IMR-90 (cell line): ENCODE measurements around the gene LIPE. TPM values are rescaled to one million over a fixed set of nuclear protein-coding genes. Genes with fewer than 3 reads are reported as not detected.

Experiments used
- ATAC-seq: fragments of 200-7000 bp; cut with Tn5 transposase; 2 replicates; pipeline ENCODE4 v1.9.1; 2020; ENCODE audit warnings: low read depth, mild to moderate bottlenecking, moderate library complexity
- BruUV-seq: library from RNA; stranded (reverse); fragments of 400-500 nt; replicated peaks from 2 replicates; lab custom pipeline; 2021; lab: Mats Ljungman, UMichigan
- CTCF ChIA-PET: fragments of 300-600 bp; formaldehyde crosslinking; extraction: SDS; loops from one replicate; lab custom pipeline; 2021; ENCODE audit warnings: antibody characterized with exemption; lab: Yijun Ruan, JAX
- POLR2A ChIA-PET: fragments of 300-600 bp; sonication (Branson Sonifier 250); formaldehyde crosslinking; loops from one replicate; lab custom pipeline; 2022; ENCODE audit warnings: antibody characterized with exemption; ENCODE audit not compliant: unreplicated experiment; lab: Charles Lee
- DNase-seq: peaks from one replicate; pipeline ENCODE4 v3.0.0; 2013
- H2AFZ ChIP-seq: replicated peaks from 2 replicates; pipeline ENCODE3; 2013; ENCODE audit warnings: low read length, mild to moderate bottlenecking; ENCODE audit not compliant: poor library complexity
- H2AK5ac ChIP-seq: 2 replicates; pipeline ENCODE4 v1.6.1; 2013; ENCODE audit warnings: low read depth, low read length, inconsistent platforms
- H2AK9ac ChIP-seq: replicated peaks from 2 replicates; pipeline ENCODE3; 2013; ENCODE audit warnings: mild to moderate bottlenecking, low read depth, low read length, moderate library complexity; ENCODE audit not compliant: poor library complexity
- H2BK120ac ChIP-seq: 2 replicates; pipeline ENCODE4 v1.6.1; 2013; ENCODE audit warnings: low read depth, low read length, inconsistent platforms
- H2BK15ac ChIP-seq: 3 replicates; pipeline ENCODE4 v1.6.1; 2013; ENCODE audit warnings: low read depth, low read length, inconsistent platforms
- H2BK20ac ChIP-seq: 2 replicates; pipeline ENCODE4 v1.6.1; 2013; ENCODE audit warnings: low read depth, mild to moderate bottlenecking, inconsistent platforms, low read length, moderate library complexity
- H2BK5ac ChIP-seq: 2 replicates; pipeline ENCODE4 v1.6.1; 2013; ENCODE audit warnings: mild to moderate bottlenecking, low read depth, low read length, inconsistent platforms; ENCODE audit not compliant: poor library complexity, severe bottlenecking
- H3K14ac ChIP-seq: replicated peaks from 2 replicates; pipeline ENCODE4 v1.6.1; 2013; ENCODE audit warnings: low read depth, low read length, inconsistent platforms
- H3K18ac ChIP-seq: 2 replicates; pipeline ENCODE4 v1.6.1; 2013; ENCODE audit warnings: low read depth, low read length, control low read depth
- H3K23ac ChIP-seq: 2 replicates; pipeline ENCODE4 v1.6.1; 2013; ENCODE audit warnings: low read depth, low read length, inconsistent platforms
- H3K27ac ChIP-seq: 2 replicates; pipeline ENCODE4 v1.5.1; 2013; ENCODE audit warnings: mild to moderate bottlenecking, control low read depth, low read length; ENCODE audit not compliant: insufficient read depth
- H3K27me3 ChIP-seq: 2 replicates; pipeline ENCODE4 v1.6.1; 2013; ENCODE audit warnings: low read length; ENCODE audit not compliant: control insufficient read depth, insufficient read depth
- H3K36me3 ChIP-seq: 2 replicates; pipeline ENCODE4 v1.6.1; 2013; ENCODE audit warnings: low read length, mixed read lengths; ENCODE audit not compliant: control insufficient read depth, insufficient read depth
- H3K4ac ChIP-seq: 2 replicates; pipeline ENCODE4 v1.6.1; 2013; ENCODE audit warnings: low read depth, low read length, inconsistent platforms
- H3K4me1 ChIP-seq: 2 replicates; pipeline ENCODE4 v1.6.1; 2013; ENCODE audit warnings: low read length, mixed read lengths; ENCODE audit not compliant: control insufficient read depth, insufficient read depth
- H3K4me2 ChIP-seq: 2 replicates; pipeline ENCODE4 v1.6.1; 2013; ENCODE audit warnings: low read depth, mild to moderate bottlenecking, control low read depth, low read length, moderate library complexity
- H3K4me3 ChIP-seq: 2 replicates; pipeline ENCODE4 v1.5.1; 2013; ENCODE audit warnings: low read depth, mild to moderate bottlenecking, control low read depth, low read length, moderate library complexity; ENCODE audit not compliant: insufficient read depth
- H3K56ac ChIP-seq: 2 replicates; pipeline ENCODE4 v1.6.1; 2013; ENCODE audit warnings: low read length, inconsistent platforms; ENCODE audit not compliant: insufficient read depth; ENCODE audit errors: extremely low read depth
- H3K79me1 ChIP-seq, 2 experiments: 2 replicates each; pipeline ENCODE4 v1.6.1; 2013; ENCODE audit warnings: low read length in 2 of 2, inconsistent platforms in 1 of 2, low read depth in 1 of 2
- H3K9ac ChIP-seq: 2 replicates; pipeline ENCODE4 v1.6.1; 2013; ENCODE audit warnings: low read depth, low read length, control low read depth
- H3K9me1 ChIP-seq: 2 replicates; pipeline ENCODE4 v1.6.1; 2013; ENCODE audit warnings: low read length, inconsistent platforms; ENCODE audit not compliant: insufficient read depth
- H3K9me3 ChIP-seq: 2 replicates; pipeline ENCODE4 v1.6.1; 2013; ENCODE audit warnings: low read length; ENCODE audit not compliant: control insufficient read depth, insufficient read depth
- H4K20me1 ChIP-seq: 2 replicates; pipeline ENCODE4 v1.6.1; 2013; ENCODE audit warnings: low read length, inconsistent platforms; ENCODE audit not compliant: insufficient read depth
- H4K5ac ChIP-seq: 2 replicates; pipeline ENCODE4 v1.6.1; 2013; ENCODE audit warnings: mild to moderate bottlenecking, low read depth, low read length, control low read depth
- H4K8ac ChIP-seq, 2 experiments: 2 replicates each; pipeline ENCODE4 v1.6.1; 2013; ENCODE audit warnings: low read depth in 2 of 2, low read length in 2 of 2, control low read depth in 1 of 2, inconsistent platforms in 1 of 2
- H4K91ac ChIP-seq: 2 replicates; pipeline ENCODE4 v1.6.1; 2013; ENCODE audit warnings: low read depth, low read length, inconsistent platforms; ENCODE audit not compliant: insufficient read depth
- CEBPB ChIP-seq: IDR thresholded peaks from 2 replicates; pipeline ENCODE4 v1.6.1; 2012; ENCODE audit warnings: low read depth, low read length, improper control_type of control experiment
- CHD1 ChIP-seq: IDR thresholded peaks from 2 replicates; pipeline ENCODE4 v1.6.1; 2012; ENCODE audit warnings: low read depth, low read length, improper control_type of control experiment
- FOS ChIP-seq: fragments of 150-350 bp; IDR thresholded peaks from 2 replicates; pipeline ENCODE4 v1.6.1; 2016; ENCODE audit warnings: low read depth, low read length
- MXI1 ChIP-seq: IDR thresholded peaks from 2 replicates; pipeline ENCODE4 v1.6.1; 2012; ENCODE audit warnings: low read depth, mild to moderate bottlenecking, low read length, moderate library complexity, borderline replicate concordance
- POLR2A ChIP-seq: IDR thresholded peaks from 2 replicates; pipeline ENCODE4 v1.6.1; 2012; ENCODE audit warnings: mild to moderate bottlenecking, low read depth, low read length
- RCOR1 ChIP-seq: IDR thresholded peaks from 2 replicates; pipeline ENCODE4 v1.6.1; 2012; ENCODE audit warnings: mild to moderate bottlenecking, low read length, improper control_type of control experiment; ENCODE audit not compliant: insufficient replicate concordance
- RFX5 ChIP-seq: IDR thresholded peaks from 2 replicates; pipeline ENCODE4 v1.8.0; 2012; ENCODE audit warnings: low read depth, mild to moderate bottlenecking, low read length, moderate library complexity
- USF2 ChIP-seq: fragments of 150-350 bp; IDR thresholded peaks from 2 replicates; pipeline ENCODE4 v1.6.1; 2017; ENCODE audit warnings: mild to moderate bottlenecking, antibody characterized with exemption, low read length, low read depth
- WGBS, 2 experiments: methylation state at CpG; one replicate each; pipeline versions ENCODE4 v1.1.5 to v1.1.7; 2013; ENCODE audit warnings: missing lambda C conversion rate in 2 of 2; ENCODE audit not compliant: insufficient read length in 1 of 2; ENCODE audit errors: extremely low coverage in 2 of 2; 5-methylcytosine and 5-hydroxymethylcytosine counted together
- dilution Hi-C: fragments of 300-500 bp; cut with HindIII; formaldehyde crosslinking; loops from one replicate; pipeline ENCODE4 v1.14.3; 2018; ENCODE audit warnings: low sequenced_read_pairs; ENCODE audit not compliant: unreplicated experiment
- in situ Hi-C: fragments of 300-500 bp; cut with MboI; formaldehyde crosslinking; loops from 3 replicates; pipeline ENCODE4 v1.14.3; 2019; ENCODE audit warnings: low sequenced_read_pairs, inconsistent platforms, mixed read lengths
- intact Hi-C: fragments of 100-400 bp; cut with micrococcal nuclease; formaldehyde crosslinking; loops from 2 replicates; pipeline ENCODE4 v1.10.0; 2022
- polyA plus RNA-seq, 3 experiments: library from polyadenylated mRNA; depleted of rRNA; stranded (reverse); fragments of >200 nt; gene quantifications; 2 replicates each; pipeline ENCODE4 v1.2.3, GENCODE V29; 2012; ENCODE audit warnings: low replicate concordance in 1 of 3
- total RNA-seq: library from RNA; depleted of rRNA; stranded (reverse); fragments of >200 nt; gene quantifications from 2 replicates; pipeline ENCODE4 v1.2.3, GENCODE V29; 2012

LIPE gene
- total and polyA plus RNA-seq, 2 of the 4 experiments (the other 2 are of a cell fraction) = 1.1 to 5.4 TPM

- no peak overlapping the region for H4K91ac ChIP-seq
- H3K9ac ChIP-seq = no peak overlapping the region
- BruUV-seq = no TSS peak
- no peak overlapping the region for H4K5ac ChIP-seq
- H3K9me3 ChIP-seq = no peaks in the 10 kb centered on the region
- H3K36me3 ChIP-seq = peaks cover 38% of the 10 kb centered on the region
- H3K79me1 ChIP-seq = no peaks in the 10 kb centered on the region
- H3K27me3 ChIP-seq = no peaks in the 10 kb centered on the region
- ChIA-PET POLR2A (no interaction called here), CTCF (no interaction called here)
- DNase-seq = no peak
- no peak overlapping the region for H2AFZ ChIP-seq
- H3K4ac ChIP-seq = no peak overlapping the region
- intact Hi-C loops (no loop called here), dilution Hi-C loops (no loop called here), in situ Hi-C loops (no loop called here)
- no peak overlapping the region for H2AK9ac ChIP-seq
- 94% methylated on average over 7 of the region's 15 CpGs; no CpG with 5 or more reads in 1 of the 2 experiments for WGBS, 2 experiments
- H2BK20ac ChIP-seq = no peak overlapping the region
- H3K4me2 ChIP-seq = no peak overlapping the region
- H2BK5ac ChIP-seq = no peak overlapping the region
- ATAC-seq = no peak
- no peaks in the 10 kb centered on the region for H3K4me1 ChIP-seq
- H3K18ac ChIP-seq = no peak overlapping the region
- H3K4me3 ChIP-seq = no peak overlapping the region
- 0 out of 2 replicates have a peak, but pooled peaks cover 4% of the 10 kb centered on the region for H3K9me1 ChIP-seq
- no peaks in the 10 kb centered on the region for H4K20me1 ChIP-seq
- no peak overlapping the region for H3K23ac ChIP-seq
- no peak overlapping the region for H3K56ac ChIP-seq
- H2BK15ac ChIP-seq = no peak overlapping the region
- H4K8ac ChIP-seq = no peak overlapping the region
- H2AK5ac ChIP-seq = no peak overlapping the region
- no peak overlapping the region for H3K27ac ChIP-seq
- no peak overlapping the region for H3K14ac ChIP-seq
- H2BK120ac ChIP-seq = no peak overlapping the region
- no peak for TF ChIP-seq CEBPB
- TF ChIP-seq RCOR1 = no peak
- TF ChIP-seq RFX5 = no peak
- TF ChIP-seq CHD1 = no peak
- TF ChIP-seq FOS = no peak
- no peak for TF ChIP-seq USF2
- TF ChIP-seq POLR2A = no peak
- no peak for TF ChIP-seq MXI1
Measured at GRCh38 chr19:42356686-42357085, 70.5 kb downstream of the LIPE start.
